ENCODE data around the gene ANGEL1.
A peak's percentile ranks its signal among the peaks of the same experiment; 100 is the strongest.

Gene ANGEL1

DNA sequence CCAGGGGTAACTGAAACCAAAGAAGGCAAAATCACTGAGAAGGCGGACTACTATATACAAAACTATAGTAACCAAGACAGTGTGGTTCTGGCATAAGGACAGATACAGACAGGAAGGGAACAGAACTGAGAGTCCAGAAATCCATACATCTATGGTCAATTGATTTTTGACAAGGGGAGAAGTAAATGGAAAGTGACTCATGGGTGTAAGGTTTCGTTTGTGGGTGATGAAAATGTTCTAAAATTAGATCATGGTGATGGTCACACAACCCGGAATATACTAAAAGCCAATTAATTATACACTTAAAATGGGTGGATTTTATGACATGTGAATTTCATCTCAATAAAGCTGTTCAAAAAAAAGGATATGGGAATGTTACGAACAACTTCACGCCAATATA is 18.7 kb downstream of the ANGEL1 start:
- Histone ChIP-seq H3K36me3 (ENCODE audit: control insufficient read depth in 1 of 2, insufficient read depth in 2 of 2, low read length in 2 of 2) (peaks cover 16 to 46% of the 10 kb centered on the region in 2 donors), H3K4me3 (ENCODE audit: low read depth in 1 of 2, low read length in 2 of 2) (no peak overlapping the region)

DNA sequence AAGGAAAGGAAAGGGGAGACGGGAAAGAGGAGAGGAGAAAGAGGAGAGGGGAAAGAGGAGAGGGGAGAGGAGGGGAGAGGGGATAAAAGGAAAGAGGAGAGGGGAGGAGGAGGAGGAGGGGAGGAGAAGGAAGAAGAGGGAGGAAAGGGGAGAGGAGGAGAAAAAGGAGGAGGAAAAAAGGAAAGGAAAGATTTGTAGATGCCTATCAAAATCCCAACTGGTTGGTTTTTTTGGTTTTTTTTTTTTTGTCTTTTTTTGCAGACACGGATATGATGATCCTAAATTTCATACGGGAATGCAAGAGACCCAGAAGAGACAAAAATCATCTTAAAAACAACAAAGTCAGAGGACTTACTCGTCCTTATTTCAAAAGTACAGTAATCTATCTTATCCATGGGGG is 19.4 kb downstream of the ANGEL1 start:
- no peaks in the 10 kb centered on the region for H3K27me3 ChIP-seq (ENCODE audit: control insufficient read depth in 1 of 2, insufficient read depth in 2 of 2, low read length in 2 of 2)
- peaks cover 18 to 49% of the 10 kb centered on the region in 2 donors for H3K36me3 ChIP-seq (ENCODE audit: control insufficient read depth in 1 of 2, insufficient read depth in 2 of 2, low read length in 2 of 2)
- H3K4me3 ChIP-seq (ENCODE audit: low read depth in 1 of 2, low read length in 2 of 2) = no peak overlapping the region
- no peaks in the 10 kb centered on the region for H3K9me3 ChIP-seq (ENCODE audit: control insufficient read depth in 1 of 2, low read length in 2 of 2)
- no peak overlapping the region for H3K27ac ChIP-seq (ENCODE audit: low read depth, low read length)
- no peaks in the 10 kb centered on the region for H3K4me1 ChIP-seq (ENCODE audit: control insufficient read depth in 1 of 2, insufficient read depth in 2 of 2, low read length in 2 of 2)
- H3K9ac ChIP-seq (ENCODE audit: low read depth in 1 of 2, low read length in 2 of 2) = no peak overlapping the region

More for the DNA sequence above, 18.7 kb downstream of the ANGEL1 start:
- Histone ChIP-seq H3K9ac (ENCODE audit: low read depth in 1 of 2, low read length in 2 of 2) (no peak overlapping the region), H3K27ac (ENCODE audit: low read depth, low read length) (no peak overlapping the region), H3K27me3 (ENCODE audit: control insufficient read depth in 1 of 2, insufficient read depth in 2 of 2, low read length in 2 of 2) (no peaks in the 10 kb centered on the region), H3K9me3 (ENCODE audit: control insufficient read depth in 1 of 2, low read length in 2 of 2) (no peaks in the 10 kb centered on the region), H3K4me1 (ENCODE audit: control insufficient read depth in 1 of 2, insufficient read depth in 2 of 2, low read length in 2 of 2) (no peaks in the 10 kb centered on the region)

DNA sequence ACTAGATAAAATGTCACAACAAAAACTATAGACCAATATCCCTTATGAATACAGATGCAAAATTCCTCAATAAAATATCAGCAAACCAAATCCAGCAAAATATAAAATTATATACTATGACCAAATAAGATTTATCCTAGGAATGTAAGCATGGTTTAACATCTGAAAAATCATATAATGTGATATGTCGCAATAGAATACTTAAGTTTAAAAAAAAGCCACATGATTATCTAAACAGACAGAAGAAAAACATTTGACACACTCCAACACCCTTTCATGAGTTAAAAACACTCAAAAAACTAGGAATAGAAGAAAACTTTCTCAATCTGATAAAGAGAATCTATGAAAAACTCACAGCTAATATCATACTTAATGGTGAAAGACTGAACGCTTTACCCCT is 20.3 kb downstream of the ANGEL1 start:
- H3K27me3 ChIP-seq (ENCODE audit: control insufficient read depth in 1 of 2, insufficient read depth in 2 of 2, low read length in 2 of 2) = no peaks in the 10 kb centered on the region
- H3K4me3 ChIP-seq (ENCODE audit: low read depth in 1 of 2, low read length in 2 of 2) = no peak overlapping the region
- H3K4me1 ChIP-seq (ENCODE audit: control insufficient read depth in 1 of 2, insufficient read depth in 2 of 2, low read length in 2 of 2) = no peaks in the 10 kb centered on the region
- no peaks in the 10 kb centered on the region for H3K9me3 ChIP-seq (ENCODE audit: control insufficient read depth in 1 of 2, low read length in 2 of 2)
- no peak overlapping the region for H3K9ac ChIP-seq (ENCODE audit: low read depth in 1 of 2, low read length in 2 of 2)
- peaks cover 19 to 49% of the 10 kb centered on the region in 2 donors for H3K36me3 ChIP-seq (ENCODE audit: control insufficient read depth in 1 of 2, insufficient read depth in 2 of 2, low read length in 2 of 2)
- H3K27ac ChIP-seq (ENCODE audit: low read depth, low read length) = no peak overlapping the region

DNA sequence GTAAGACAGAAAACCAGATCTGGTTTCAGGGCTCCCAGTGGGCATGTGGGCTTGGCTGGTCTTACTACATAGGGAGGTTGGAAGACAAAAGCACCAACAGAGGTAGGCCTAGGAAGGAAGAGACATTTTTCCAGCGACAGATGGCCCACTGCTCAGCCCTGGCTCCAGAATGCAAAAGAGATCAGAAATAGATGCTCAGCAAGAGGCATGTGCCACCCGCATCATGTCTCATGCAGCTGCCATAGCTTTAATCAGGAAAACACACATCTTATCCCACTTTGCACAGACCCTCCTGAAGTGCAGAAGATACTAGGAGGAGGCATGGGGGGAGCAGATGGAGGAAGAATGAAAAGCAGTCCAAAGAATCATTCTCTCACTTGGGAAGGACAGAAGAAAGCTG is 26.1 kb downstream of the ANGEL1 start:
- H3K4me3 ChIP-seq (ENCODE audit: low read depth in 1 of 2, low read length in 2 of 2) = no peak overlapping the region
- no peak overlapping the region for H3K9ac ChIP-seq (ENCODE audit: low read depth in 1 of 2, low read length in 2 of 2)
- no peak overlapping the region for H3K27ac ChIP-seq (ENCODE audit: low read depth, low read length)
- no peaks in the 10 kb centered on the region for H3K9me3 ChIP-seq (ENCODE audit: control insufficient read depth in 1 of 2, low read length in 2 of 2)
- peaks cover 13 to 14% of the 10 kb centered on the region in 2 donors for H3K4me1 ChIP-seq (ENCODE audit: control insufficient read depth in 1 of 2, insufficient read depth in 2 of 2, low read length in 2 of 2)
- H3K36me3 ChIP-seq (ENCODE audit: control insufficient read depth in 1 of 2, insufficient read depth in 2 of 2, low read length in 2 of 2) = peaks cover 27 to 65% of the 10 kb centered on the region in 2 donors
- no peaks in the 10 kb centered on the region for H3K27me3 ChIP-seq (ENCODE audit: control insufficient read depth in 1 of 2, insufficient read depth in 2 of 2, low read length in 2 of 2)

DNA sequence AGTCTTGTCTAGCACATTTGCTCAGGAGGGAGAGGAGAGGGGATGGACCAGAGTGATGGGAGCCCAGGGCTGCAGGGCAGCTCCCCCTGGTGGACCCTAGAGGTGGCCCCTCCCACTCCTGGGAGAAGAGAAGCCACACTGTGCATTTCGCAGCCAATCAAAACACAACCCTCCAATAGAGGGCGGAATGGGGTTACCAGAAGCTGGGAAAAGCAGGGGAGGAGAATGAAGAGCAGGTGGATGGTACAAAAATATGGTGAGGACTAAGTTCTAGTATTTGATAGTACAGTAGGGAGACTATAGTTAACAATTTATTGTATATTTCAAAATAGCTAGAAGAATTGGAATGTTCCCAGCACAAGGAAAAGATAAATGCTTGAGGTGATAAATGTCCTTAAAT is 27.8 kb downstream of the ANGEL1 start:
- H3K9ac ChIP-seq (ENCODE audit: low read depth in 1 of 2, low read length in 2 of 2) = no peak overlapping the region
- H3K36me3 ChIP-seq (ENCODE audit: control insufficient read depth in 1 of 2, insufficient read depth in 2 of 2, low read length in 2 of 2) = peaks cover 15 to 56% of the 10 kb centered on the region in 2 donors
- peaks cover 13 to 22% of the 10 kb centered on the region in 2 donors for H3K4me1 ChIP-seq (ENCODE audit: control insufficient read depth in 1 of 2, insufficient read depth in 2 of 2, low read length in 2 of 2)

DNA sequence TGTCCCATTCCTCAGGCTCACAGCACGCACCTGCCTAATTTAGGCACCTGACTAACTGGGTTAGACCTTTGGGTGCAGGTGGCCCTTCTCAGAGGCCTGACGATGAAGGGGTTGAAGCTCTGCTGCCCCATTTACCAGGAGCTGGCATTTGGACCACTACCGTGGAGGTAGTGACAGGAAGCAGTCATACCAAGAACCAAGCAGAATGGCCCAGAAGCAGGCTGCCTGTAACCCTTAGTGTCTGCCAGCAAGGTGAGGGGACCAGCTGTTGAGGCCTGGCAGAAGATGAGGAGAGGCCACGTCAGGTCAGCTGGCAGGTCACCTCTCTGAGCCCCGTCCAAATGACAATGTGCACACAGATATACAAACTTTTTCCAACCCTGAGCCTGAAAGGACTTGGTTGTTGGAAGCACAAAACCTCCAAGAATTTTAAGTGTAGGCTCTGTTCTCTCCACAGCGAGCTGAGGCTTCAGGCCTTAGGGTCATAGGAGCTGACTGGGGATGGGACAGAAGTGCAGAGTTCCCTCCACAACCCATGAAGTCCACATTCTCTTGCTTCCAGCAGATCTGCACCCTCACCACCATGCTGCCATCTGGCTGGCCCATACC is 28.3 kb downstream of the ANGEL1 start:
- no peak overlapping the region for H3K4me3 ChIP-seq (ENCODE audit: low read depth in 1 of 2, low read length in 2 of 2)
- H3K36me3 ChIP-seq (ENCODE audit: control insufficient read depth in 1 of 2, insufficient read depth in 2 of 2, low read length in 2 of 2) = peaks cover 17 to 54% of the 10 kb centered on the region in 2 donors
- H3K27ac ChIP-seq (ENCODE audit: low read depth, low read length) = no peak overlapping the region
- no peaks in the 10 kb centered on the region for H3K27me3 ChIP-seq (ENCODE audit: control insufficient read depth in 1 of 2, insufficient read depth in 2 of 2, low read length in 2 of 2)
- no peak overlapping the region for H3K9ac ChIP-seq (ENCODE audit: low read depth in 1 of 2, low read length in 2 of 2)
- no peaks in the 10 kb centered on the region for H3K9me3 ChIP-seq (ENCODE audit: control insufficient read depth in 1 of 2, low read length in 2 of 2)
- H3K4me1 ChIP-seq (ENCODE audit: control insufficient read depth in 1 of 2, insufficient read depth in 2 of 2, low read length in 2 of 2) = peaks cover 13 to 22% of the 10 kb centered on the region in 2 donors

More for the DNA sequence above, 27.8 kb downstream of the ANGEL1 start:
- no peaks in the 10 kb centered on the region for H3K9me3 ChIP-seq (ENCODE audit: control insufficient read depth in 1 of 2, low read length in 2 of 2)
- H3K4me3 ChIP-seq (ENCODE audit: low read depth in 1 of 2, low read length in 2 of 2) = no peak overlapping the region
- H3K27ac ChIP-seq (ENCODE audit: low read depth, low read length) = no peak overlapping the region
- no peaks in the 10 kb centered on the region for H3K27me3 ChIP-seq (ENCODE audit: control insufficient read depth in 1 of 2, insufficient read depth in 2 of 2, low read length in 2 of 2)

DNA sequence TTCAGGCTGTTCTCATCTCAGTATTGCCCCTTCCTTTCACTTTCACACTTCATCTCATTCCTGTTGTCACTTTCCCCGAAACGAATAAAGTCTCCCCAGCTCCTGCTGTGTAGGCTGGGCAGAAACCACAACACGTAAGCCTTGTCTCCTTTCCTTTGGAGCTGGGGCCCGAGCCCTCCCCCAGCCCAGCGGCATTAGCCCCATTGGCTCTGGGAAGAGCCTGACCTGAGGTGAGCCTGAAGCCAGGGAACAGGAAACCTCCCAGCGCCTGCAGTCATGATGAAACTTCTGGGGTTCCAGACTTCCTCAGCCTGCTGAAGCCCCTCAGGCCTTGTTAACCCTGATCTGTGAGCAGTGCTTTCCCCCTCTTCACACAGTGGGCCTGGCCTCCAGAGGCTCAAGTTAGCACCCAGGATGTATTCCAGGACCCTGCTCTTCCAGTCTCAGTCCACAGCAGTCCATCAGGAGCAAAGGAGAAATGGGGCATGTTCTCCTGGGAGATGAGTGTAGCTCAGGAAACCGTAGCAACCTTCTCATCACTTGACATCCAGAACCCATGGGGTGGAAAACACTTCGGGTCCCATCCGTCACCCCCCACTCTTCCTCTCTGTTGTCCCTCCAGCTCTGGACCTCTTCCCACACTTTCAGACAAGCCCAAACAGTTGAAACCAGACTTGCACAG is 29.7 kb downstream of the ANGEL1 start:
- Histone ChIP-seq H3K27ac (ENCODE audit: low read depth, low read length) (no peak overlapping the region), H3K36me3 (ENCODE audit: control insufficient read depth in 1 of 2, insufficient read depth in 2 of 2, low read length in 2 of 2) (peaks cover 14 to 42% of the 10 kb centered on the region in 2 donors), H3K9me3 (ENCODE audit: control insufficient read depth in 1 of 2, low read length in 2 of 2) (no peaks in the 10 kb centered on the region), H3K9ac (ENCODE audit: low read depth in 1 of 2, low read length in 2 of 2) (peak overlapping the region in 1 of 2 donors; percentile 12), H3K27me3 (ENCODE audit: control insufficient read depth in 1 of 2, insufficient read depth in 2 of 2, low read length in 2 of 2) (no peaks in the 10 kb centered on the region), H3K4me3 (ENCODE audit: low read depth in 1 of 2, low read length in 2 of 2) (no peak overlapping the region), H3K4me1 (ENCODE audit: control insufficient read depth in 1 of 2, insufficient read depth in 2 of 2, low read length in 2 of 2) (peaks cover 13 to 22% of the 10 kb centered on the region in 2 donors)

DNA sequence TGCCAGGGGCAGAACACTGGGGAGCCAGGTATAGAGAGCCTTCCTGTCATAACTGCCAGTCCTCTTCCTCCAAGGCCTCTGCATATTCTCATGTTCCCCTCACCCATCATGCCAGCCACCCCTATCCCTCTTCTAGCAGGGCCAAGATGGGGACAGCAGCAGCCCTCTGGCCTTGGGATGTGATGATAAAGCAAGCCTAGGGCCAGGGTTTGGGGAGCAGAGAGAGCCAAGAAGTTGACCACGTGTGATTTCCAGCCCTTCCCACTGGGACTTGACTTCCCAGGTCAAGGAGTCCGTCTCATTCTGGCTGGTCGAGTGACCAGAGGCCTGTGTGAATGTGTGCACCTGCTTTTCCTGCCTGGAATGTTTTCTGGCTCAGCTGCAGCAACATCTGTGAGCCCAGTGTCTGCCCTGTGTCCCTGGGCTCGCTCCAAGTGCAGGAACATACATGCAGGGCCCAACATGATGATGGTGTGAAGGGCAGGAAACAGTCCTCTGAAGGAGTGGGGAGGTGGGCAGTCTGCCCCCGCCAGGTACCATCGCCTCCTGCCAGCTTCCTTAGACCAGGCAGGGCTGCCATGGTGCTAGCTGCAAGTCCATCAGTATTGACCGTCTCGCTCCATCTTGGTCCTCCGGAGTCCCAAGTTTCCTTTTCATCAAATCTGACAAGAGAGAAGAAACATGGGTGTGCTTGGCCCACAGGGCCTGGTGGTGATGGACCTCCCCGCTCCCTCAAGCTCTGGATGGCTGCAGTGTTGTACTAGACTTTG is 30.4 kb downstream of the ANGEL1 start:
- Histone ChIP-seq H3K27me3 (ENCODE audit: control insufficient read depth in 1 of 2, insufficient read depth in 2 of 2, low read length in 2 of 2) (no peaks in the 10 kb centered on the region), H3K4me1 (ENCODE audit: control insufficient read depth in 1 of 2, insufficient read depth in 2 of 2, low read length in 2 of 2) (peaks cover 13 to 22% of the 10 kb centered on the region in 2 donors), H3K4me3 (ENCODE audit: low read depth in 1 of 2, low read length in 2 of 2) (no peak overlapping the region), H3K9ac (ENCODE audit: low read depth in 1 of 2, low read length in 2 of 2) (peak overlapping the region in 1 of 2 donors; percentile 12), H3K36me3 (ENCODE audit: control insufficient read depth in 1 of 2, insufficient read depth in 2 of 2, low read length in 2 of 2) (peaks cover 11 to 35% of the 10 kb centered on the region in 2 donors), H3K27ac (ENCODE audit: low read depth, low read length) (no peak overlapping the region), H3K9me3 (ENCODE audit: control insufficient read depth in 1 of 2, low read length in 2 of 2) (no peaks in the 10 kb centered on the region)

DNA sequence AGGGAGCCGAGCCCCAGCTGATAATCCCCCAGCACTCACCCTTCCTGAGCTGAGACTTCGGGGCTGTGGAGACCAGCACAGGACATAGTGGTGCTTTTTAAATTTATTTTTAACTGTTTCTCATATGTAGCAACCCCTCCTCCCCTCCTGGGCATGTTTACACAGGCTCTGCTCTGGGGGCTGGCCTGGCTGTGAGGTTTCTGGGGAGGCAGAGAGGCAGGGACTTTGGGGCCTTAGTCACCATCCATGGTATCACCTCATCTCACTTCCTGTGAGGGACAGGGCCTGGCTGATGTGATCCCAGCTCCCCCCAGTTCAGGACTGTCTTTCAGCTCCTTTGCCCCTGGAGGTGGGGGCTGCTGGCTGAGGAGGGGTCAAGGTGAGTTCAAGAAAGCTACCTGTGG is 31.0 kb downstream of the ANGEL1 start:
- Histone ChIP-seq H3K27me3 (ENCODE audit: control insufficient read depth in 1 of 2, insufficient read depth in 2 of 2, low read length in 2 of 2) (no peaks in the 10 kb centered on the region), H3K36me3 (ENCODE audit: control insufficient read depth in 1 of 2, insufficient read depth in 2 of 2, low read length in 2 of 2) (peaks cover 8 to 28% of the 10 kb centered on the region in 2 donors), H3K4me1 (ENCODE audit: control insufficient read depth in 1 of 2, insufficient read depth in 2 of 2, low read length in 2 of 2) (peaks cover 13 to 23% of the 10 kb centered on the region in 2 donors), H3K4me3 (ENCODE audit: low read depth in 1 of 2, low read length in 2 of 2) (no peak overlapping the region), H3K9me3 (ENCODE audit: control insufficient read depth in 1 of 2, low read length in 2 of 2) (no peaks in the 10 kb centered on the region), H3K27ac (ENCODE audit: low read depth, low read length) (no peak overlapping the region), H3K9ac (ENCODE audit: low read depth in 1 of 2, low read length in 2 of 2) (no peak overlapping the region)

Data from duodenal mucosa (tissue), 2 donors.